B cell (primary cell): ENCODE measurements around the gene SH3RF1.

Source experiments
- CTCF ChIP-seq: fragments of 200-600 bp; IDR thresholded peaks from one replicate; pipeline ENCODE4 v1.8.0; 2022; ENCODE audit warnings: antibody characterized with exemption, mild to moderate bottlenecking
- EZH2 ChIP-seq: IDR thresholded peaks from 2 replicates; pipeline ENCODE4 v1.6.1; 2012; ENCODE audit warnings: borderline replicate concordance, low read depth, mild to moderate bottlenecking, moderate library complexity, low read length; ENCODE audit not compliant: insufficient read depth, poor library complexity, severe bottlenecking

GRCh38 chr4:169114341-169114974 lies 156.3 kb downstream of the SH3RF1 start:
- no peak for TF ChIP-seq CTCF
- no peak for TF ChIP-seq EZH2
